GM12801 (cell line): ENCODE results near the gene CARS2.

Experiments used
- CTCF ChIP-seq: IDR thresholded peaks from one replicate; pipeline ENCODE4 v1.5.1; 2011; ENCODE audit warnings: control low read depth; ENCODE audit not compliant: insufficient read length; ENCODE audit errors: extremely low read depth

CARS2 gene

DNA sequence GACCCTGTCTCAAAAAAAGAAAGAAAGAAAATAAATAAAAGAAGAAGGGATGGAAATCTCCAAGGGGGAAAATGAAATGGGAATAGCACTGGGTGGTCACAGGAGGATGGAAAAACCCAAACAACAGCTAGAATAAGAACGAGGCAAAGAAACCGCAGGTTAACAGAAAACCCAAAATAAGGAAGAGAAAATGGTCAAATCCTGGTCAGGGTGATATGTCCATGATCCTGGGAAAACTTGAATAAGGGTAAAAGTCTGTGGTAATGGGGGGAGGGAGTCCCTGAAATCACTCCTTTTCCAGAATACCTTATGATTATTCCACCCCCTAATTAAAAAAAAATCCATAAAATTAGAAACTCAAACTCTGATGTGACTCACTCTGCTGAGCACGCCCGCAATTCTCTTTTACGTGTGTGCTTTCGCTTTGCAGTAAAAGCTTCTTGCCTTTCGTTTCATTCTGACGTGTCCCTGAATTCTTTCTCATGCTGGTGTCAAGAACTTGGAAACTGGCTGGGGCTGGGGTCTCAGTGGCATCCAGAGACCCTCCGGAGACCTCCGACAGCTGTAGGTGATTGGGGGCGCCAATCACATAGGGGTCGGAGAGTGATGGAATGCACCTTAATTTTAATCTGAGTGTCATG, 94.8 kb downstream of the CARS2 start:
- no peak for TF ChIP-seq CTCF

GRCh38 chr13:110607675-110608224, 98.2 kb downstream of the CARS2 start:
- no peak for TF ChIP-seq CTCF

DNA sequence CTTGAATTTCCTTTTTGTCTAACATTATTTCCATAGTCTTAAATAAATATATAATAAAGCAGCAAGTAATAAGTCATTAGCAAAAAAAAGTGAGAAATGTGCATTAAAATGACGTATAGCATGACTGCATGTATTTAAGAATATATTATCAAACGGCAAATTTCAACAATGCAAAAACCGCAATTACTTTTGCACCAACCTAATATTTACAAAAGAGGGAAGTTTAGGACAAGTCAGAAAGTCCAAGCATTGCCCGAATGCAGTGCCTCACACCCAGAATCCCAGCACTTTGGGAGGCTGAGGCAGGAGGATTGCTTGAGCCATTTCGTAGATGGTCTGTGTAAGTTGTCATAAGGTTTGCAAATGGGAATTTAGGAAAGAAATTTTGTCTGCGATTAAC, 100.8 kb downstream of the CARS2 start:
- TF ChIP-seq CTCF, result no peak

DNA sequence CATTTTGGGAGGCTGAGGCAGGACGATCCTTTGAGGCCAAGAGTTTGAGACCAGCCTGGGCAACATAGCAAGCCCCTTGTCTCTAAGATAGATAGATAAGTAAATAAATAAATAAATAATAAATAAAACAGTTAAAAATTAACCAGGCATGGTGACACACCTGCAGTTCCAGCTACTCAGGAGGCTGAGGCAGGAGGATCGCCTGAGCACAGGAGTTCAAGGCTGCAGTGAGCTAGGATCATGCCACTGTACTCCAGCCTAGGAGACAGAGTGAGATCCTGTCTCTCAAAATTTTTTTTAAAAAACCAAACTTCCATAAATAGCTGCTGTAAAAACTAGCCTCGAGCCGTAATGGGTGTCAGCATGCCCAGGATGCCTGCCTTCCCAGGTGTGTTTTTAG, 104.9 kb downstream of the CARS2 start:
- no peak for TF ChIP-seq CTCF

- no peak for TF ChIP-seq CTCF
These were observed 105.6 kb downstream of the CARS2 start for GRCh38 chr13:110600261-110600819.

DNA sequence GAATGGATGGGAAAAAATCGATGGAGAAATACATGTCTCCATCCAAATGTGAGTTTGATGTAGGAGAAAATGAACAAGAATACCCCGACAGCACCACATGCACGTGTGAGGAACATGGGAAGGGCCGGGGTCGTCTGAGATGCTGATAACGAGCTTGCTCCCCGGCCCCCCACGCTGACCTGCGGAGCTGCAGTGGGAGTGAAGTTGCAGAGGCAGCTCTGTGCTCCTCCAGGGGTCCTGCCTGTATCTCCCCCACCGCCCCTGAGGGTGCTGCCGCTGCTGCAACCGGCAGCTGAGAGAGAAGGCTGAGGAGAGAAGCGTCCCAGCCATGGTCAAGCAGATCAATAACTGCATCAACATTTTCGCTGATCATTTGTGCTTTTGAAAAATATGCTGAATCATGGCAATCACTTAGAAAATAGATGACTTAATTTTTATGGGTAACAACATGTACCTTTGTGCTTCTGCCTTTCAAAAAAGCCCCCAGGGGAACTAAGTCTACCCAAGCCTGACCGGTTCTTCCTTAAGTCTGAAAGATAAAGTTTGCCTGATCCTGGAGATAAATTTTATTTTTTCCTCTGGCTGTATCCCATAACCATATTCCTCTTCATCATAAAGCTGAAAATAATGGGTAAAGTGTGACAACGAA, 108.8 kb downstream of the CARS2 start:
- TF ChIP-seq CTCF, result no peak

DNA sequence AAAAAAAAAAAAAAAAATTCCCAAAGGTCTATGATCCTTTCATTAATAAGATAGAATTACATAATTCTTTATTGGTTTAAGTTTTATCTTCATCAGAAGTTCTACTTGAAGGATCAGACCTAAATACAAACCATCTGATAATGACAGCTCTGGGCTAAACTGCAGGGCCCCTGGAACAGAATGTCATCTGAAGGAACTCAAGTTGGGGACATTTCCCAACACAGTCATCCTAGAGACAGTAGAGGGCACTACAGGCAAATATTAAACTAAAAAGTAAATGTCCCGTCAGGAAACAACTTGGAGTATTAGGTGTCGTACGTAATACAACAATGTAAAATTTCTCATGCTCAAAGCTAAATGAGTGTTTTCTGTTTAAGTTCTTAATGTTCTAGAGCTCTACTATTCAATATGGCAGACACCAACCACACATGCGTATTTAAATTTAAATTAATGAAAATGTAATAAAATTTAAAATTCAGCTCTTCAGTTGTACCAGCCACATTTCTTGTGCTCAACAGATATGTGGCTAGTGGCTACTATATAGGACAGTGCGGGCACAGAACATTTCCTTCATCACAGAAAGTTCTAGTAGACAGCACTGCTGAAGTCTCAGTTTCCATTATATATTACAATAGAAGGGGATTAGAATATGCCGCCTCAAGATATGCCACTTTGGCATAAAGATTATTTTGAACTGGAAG, 112.3 kb downstream of the CARS2 start:
- no peak for TF ChIP-seq CTCF
